Raji (cell line): ENCODE data around the gene TBX1.

Experiments
- POLR2A ChIP-seq: IDR thresholded peaks from 2 replicates; pipeline ENCODE4 v1.6.1; 2011; ENCODE audit warnings: low read depth, low read length, control low read depth; ENCODE audit not compliant: insufficient read depth

Gene TBX1

DNA sequence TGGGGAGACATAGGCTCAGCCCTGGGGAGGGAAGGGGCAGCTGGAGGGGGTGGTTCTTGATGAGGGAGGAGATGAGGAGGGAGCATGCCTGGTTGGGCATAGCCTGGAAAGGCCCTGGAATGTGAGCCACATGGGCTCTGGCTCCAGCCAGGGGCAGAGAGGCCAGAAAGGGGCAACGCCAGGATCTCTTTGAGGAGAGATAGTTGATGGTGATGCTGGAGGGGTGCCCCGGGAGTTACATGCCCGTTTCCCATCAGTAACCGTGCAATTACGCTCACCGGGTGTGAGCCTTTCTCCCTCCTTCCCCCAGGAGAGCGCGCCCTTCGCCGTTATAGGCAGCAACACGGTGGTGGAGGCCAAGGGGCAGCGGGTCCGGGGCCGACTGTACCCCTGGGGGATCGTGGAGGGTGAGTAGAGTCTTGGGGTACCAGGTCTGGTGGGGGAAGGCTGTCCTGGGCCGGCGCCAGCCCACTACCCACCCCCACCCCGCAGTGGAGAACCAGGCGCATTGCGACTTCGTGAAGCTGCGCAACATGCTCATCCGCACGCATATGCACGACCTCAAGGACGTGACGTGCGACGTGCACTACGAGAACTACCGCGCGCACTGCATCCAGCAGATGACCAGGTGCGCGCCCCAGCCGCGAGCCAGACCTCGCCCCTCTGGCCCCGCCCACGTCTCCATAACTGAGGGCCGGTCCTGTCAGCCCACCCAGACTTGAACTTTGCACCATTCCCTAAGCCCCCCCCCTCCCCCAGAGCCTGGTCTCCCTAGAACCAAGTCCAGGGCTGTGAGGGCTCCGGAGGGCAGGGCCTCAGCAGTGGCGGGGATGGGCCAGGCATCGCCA lies 39.0 kb upstream of the TBX1 start:
- no peak for TF ChIP-seq POLR2A

DNA sequence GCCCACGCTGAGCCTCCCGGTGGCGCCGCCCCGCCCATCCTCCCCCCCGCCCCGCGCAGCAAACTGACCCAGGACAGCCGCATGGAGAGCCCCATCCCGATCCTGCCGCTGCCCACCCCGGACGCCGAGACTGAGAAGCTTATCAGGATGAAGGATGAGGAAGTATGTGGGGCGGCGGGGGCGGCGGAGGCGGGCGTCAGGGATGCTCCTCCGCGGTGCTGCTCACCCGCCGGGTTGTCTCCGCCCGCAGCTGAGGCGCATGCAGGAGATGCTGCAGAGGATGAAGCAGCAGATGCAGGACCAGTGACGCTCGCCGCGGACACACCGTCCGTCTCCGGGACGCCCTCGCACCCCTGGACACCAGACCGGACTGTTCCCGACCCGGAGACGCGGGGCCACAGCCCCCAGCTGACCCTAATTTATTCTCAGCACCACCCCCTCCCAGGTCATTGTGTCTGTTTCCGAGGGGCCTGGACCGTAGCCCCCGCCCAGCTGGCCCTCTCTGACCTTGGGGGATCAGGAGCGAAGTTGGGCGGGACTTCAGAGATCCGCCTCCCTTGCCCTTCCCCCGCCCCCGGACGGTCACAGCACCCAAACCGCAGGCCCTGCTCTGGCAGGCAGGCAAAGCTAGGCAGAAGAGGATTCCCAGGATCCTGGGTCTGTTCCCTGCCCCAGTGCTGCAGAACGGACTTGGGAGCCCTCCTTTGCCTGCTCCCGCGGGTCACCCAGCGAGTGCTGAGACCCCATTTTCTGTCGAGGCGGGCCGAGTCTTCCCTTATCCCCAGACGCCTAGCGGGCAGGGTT lies 38.2 kb upstream of the TBX1 start:
- TF ChIP-seq POLR2A, result no peak

DNA sequence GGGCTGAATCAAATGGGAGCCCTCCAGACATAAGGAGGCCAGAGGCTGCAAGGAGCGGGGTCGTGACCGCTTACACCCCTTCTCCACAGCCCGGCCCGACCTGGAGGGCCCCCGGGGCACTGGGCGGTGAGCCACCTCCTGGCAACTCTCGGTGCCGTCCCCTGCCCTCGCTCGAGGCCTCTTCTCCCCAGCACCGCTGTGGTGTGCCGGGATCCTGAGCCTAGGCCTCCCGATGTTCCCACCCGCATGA lies 37.7 kb upstream of the TBX1 start:
- TF ChIP-seq POLR2A, result no peak

DNA sequence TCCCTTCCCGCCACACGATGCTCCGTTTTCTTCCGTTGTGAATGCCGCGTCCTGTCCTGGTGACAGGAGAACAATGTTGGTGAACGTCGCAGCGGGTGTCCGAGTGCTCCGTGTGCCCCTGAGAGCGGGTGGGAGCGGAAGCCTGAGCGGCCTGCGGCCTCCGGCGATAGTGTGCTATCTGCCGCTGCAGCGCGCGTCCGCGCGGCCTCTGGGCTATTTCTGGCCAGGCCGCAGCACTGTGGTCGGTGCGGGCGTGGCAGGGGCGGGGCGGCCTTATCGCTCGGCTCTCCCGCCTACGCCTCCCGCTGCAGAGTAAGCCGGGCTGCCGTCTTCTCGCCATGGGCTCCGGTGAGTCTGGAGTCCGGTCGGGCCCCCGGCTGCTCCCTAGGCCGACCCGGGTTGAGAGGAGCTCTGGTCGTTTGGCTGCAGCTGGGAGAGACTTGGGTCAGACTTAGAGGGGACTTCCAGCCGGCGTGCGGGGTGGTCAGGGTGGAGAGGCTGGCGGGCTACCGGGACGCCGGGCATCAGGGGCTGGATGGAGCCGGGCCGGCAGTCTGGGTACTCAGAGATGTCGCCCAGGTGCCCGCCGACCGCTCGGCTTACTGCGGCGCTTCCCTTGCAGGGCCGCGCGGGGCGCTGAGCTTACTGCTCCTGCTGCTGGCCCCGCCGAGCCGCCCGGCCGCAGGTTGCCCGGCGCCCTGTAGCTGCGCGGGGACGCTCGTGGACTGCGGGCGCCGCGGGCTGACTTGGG lies 37.2 kb upstream of the TBX1 start, which contains the start of gene GP1BB:
Gene GP1BB, plus strand, starts transcription at position 308 of the 751 bp plus-strand sequence. Its CDS starts 31 bp downstream, at position 339.
- TF ChIP-seq POLR2A, result no peak

DNA sequence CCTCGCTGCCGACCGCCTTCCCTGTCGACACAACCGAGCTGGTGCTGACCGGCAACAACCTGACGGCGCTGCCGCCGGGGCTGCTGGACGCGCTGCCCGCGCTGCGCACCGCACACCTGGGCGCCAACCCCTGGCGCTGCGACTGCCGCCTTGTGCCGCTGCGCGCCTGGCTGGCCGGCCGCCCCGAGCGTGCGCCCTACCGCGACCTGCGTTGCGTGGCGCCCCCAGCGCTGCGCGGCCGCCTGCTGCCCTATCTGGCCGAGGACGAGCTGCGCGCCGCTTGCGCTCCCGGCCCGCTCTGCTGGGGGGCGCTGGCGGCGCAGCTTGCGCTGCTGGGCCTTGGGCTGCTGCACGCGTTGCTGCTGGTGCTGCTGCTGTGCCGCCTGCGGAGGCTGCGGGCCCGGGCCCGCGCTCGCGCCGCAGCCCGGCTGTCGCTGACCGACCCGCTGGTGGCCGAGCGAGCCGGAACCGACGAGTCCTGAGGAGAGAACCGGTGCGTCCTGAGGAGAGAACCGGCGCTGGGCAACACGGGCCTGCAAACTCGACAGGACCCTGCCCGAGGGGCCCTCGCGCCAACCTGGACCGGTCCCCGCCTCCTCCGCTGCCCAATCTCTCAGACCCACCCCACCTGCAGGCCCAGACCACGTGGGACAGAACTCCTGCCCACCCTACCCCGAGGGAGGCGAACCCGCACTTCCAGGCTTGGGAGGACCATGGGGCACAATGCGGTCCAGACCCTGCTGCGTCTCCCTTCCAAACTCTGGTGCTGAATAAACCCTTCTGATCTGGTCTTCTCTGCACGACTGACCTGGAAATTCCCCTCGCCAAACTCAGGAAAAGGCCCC lies 36.4 kb upstream of the TBX1 start:
- TF ChIP-seq POLR2A, result no peak

DNA sequence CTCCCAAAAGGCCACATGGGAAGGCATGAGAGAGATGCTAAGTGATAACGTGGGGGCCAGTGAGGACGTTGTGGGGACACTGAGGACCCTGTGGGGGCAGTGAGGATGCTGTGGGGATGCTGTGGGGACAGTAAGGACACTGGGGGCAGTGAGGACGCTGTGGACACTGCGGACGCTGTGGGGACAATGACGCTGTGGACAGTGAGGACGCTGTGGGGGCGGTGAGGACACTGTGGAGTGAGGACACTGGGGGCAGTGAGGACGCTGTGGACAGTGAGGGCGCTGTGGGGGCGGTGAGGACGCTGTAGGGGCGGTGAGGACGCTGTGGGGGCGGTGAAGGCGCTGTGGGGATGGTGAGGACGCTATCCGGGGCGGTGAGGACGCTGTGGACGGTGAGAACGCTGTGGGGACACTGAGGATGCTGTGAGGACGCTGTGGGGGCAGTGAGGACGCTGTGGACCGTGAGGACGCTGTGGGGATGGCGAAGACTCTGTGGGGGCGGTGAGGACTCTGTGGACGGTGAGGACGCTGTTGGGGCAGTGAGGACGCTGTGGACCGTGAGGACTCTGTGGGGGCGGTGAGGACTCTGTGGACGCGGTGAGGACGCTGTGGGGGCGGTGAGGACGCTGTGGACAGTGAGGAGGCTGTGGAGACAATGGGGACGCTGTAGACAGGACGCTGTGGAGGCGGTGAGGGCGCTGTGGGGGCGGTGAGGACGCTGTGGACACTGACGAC lies 35.5 kb upstream of the TBX1 start:
- no peak for TF ChIP-seq POLR2A

DNA sequence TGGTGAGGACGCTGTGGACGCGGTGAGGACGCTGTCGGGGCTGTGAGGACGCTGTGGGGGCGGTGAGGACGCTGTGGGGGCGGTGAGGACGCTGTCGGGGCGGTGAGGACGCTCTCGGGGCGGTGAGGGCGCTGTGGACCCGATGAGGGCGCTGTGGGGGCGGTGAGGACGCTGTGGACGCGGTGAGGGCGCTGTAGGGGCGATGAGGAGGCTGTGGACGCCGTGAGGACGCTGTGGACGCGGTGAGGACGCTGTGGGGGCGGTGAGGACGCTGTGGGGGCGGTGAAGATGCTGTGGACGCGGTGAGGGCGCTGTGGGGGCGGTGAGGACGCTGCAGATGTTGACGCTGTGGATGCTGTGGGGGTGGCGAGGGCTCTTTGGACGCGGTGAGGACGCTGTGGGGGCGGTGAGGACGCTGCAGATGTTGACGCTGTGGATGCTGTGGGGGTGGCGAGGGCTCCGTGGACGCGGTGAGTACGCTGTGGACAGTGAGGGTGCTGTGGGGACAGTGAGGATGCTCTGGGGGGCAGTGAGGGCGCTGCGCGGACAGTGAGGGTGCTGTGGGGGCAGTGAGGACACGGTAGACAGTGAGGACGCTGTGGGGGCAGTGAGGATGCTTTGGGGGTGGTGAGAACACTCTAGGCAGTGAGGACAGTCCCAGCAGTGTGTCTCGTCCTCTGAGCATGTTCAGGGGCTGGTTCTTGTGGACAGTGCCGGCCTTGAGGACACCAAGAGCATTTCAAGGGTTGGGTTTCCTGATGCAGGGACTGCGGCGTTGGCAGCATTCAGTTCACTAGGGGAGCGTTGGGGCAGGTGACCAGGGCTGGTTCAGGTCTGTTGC lies 33.0 kb upstream of the TBX1 start:
- TF ChIP-seq POLR2A, result no peak

DNA sequence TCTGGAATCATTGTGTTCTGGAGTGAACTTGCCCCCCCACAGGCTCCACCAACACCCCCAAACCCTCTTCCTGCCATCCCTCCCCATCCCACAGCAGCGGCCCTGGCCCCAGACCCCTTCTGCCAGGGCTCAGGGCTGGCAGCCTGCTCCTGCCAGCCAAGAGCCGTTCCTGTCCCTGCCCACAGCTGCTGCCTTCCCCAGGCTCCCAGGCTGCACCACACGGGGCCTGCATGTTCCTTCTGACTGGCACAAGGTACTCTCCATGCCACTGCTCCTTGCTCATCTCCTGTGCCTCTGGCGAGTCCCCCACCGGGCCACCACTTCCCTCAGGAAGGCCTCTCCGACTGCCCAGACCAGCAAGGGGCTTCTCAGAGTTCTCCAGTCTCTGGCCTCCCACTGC lies 32.3 kb upstream of the TBX1 start:
- TF ChIP-seq POLR2A, result no peak

DNA sequence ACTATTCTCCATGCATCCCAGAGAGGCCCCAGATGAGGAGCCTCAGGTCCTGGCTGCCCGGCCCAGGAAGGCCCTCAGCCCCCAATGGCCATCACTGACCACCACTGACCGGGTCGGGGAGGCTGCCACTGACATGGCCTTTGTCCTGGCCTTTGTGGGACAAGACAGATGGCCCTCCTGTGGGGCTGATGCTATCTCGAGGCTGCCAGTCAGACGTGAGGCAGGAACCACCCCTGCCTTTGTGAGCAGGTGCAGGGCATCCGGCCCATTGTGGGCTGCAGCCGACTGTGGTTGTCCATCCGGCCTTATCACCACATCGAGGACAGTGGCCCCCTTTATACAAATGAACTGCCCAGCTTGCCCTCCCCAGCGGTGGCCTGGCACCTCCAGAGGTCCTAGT lies 31.7 kb upstream of the TBX1 start:
- TF ChIP-seq POLR2A, result no peak

DNA sequence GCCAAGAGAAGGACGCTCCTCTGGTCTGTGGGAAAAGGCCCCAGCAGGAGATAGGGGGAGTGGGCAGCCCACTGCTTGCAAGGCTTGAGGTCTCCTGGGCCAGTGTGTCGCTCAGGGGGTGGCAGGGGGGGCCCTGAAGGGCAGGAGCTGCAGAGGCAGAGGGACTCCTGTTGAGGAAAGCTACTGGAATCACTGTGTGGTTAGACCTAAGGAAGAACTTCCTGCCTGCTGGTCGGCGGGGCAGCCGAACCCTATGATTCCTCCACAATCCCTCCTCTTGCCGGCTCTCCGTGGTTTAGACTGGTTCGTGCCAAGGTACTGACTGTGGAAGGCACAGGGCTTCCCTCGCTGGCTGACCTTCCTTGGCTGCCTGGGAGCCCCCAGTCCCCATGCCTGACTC lies 31.1 kb upstream of the TBX1 start:
- TF ChIP-seq POLR2A, result no peak

DNA sequence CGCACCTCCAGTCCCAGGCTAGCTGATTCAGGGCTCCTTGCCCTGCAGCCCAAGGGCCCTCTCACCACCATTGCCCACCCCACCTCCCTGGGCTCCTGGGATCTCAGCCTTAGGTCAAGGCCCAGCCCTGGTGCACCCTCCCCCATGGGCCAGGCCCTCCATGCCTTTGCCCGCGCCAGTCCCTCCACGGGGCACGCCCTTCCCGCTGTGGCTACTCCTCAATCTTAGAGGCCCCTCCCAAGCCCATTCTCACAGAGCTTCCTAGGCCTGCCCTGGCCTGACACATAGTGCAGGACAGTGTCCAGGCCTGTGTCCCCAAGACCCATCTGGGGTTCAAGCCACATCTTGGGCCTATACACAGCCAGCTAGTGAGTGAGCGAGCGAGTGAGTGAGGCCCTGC lies 30.4 kb upstream of the TBX1 start:
- TF ChIP-seq POLR2A, result no peak

DNA sequence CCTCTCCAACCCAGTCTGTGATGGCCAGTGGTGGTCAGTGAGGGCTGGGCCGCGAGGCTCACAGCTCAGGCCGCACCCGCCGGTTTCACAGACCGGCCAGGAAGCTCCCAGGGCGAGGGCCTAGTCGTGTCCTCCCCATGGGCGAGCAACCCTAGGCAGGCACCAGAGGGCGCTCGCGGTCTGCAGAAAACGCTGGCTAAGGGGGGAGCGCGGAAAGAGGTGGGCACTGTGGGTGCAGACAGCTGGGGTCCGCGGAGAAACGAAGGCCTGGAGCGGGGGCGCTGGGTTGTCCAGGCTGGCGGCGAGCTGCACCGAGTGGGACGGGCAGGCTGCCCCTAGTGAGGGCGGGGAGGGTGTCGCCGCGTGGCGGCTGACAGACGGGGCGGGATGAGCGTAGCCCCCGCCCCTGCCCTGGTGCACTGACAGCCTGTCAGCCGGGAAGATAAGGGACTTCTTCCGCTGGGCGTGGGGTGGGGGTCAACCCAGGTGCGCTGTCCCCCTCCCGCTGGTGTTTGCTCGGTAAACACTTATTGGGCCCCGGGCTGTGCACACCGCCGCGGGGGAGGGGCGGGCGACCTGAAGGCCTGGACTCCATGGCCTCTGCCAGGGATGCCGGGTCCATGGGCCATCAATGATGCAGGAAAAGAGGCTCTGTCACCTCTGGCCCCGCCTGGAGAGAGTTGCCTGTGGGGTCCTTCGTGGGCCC lies 29.8 kb upstream of the TBX1 start:
- no peak for TF ChIP-seq POLR2A

DNA sequence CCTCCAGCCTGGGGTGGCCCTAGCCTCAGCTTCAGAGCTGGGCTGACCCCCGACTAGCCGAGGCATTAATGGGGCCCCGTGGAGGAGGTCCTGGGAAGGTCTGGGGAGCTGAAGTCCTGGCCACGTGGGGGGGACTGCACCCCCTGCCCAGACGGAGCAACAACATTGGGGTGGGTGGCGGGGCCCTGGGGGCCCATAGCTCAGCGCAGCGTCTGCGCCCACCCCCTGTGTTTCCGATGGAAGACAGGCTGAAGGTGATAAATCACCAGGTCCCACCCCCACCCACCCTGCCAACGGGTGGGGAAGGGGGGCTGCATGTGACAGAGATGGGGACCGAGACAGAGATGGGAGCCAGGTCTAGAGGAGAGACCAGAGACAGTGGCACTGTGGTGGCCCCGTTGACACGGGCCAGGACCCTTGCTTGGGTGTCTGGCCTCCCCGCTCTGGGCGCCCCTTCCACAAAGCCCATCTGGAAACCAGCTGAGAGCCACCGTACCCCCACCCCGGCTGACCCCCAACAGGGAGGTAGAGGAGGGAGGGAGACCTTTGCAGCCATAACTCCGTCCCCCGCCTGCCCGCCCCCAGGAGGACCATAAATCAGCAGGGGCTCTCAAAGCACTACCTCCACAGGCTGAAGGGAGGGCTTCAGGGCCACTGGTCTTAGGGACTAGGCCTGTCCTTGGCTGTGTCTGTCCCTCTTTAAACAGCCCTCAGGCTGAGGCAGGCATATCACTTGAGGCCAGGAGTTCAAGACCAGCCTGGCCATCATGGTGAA lies 29.0 kb upstream of the TBX1 start:
- TF ChIP-seq POLR2A, result no peak
